SU-DHL-6 (cell line): ENCODE results near the gene TPRX1.
A peak's percentile ranks its signal among the peaks of the same experiment; 100 is the strongest.
"Not testable (repeated sequence)": the region's sequence is repeated elsewhere in the genome, so short reads cannot be mapped to it uniquely, and the experiment has no call there.

Source experiments
- H2AFZ ChIP-seq: fragments of 200-600 bp; sonication (generic); 2 replicates; pipeline ENCODE4 v1.6.1; 2014; ENCODE audit warnings: low read depth, mild to moderate bottlenecking, moderate library complexity, mixed read lengths, antibody characterized with exemption, low read length; ENCODE audit not compliant: severe bottlenecking
- H3F3A ChIP-seq: fragments of 200-600 bp; shearing (Covaris generic); 2 replicates; pipeline ENCODE4 v1.6.0; 2016; ENCODE audit warnings: antibody characterized with exemption, mild to moderate bottlenecking; ENCODE audit not compliant: insufficient read depth
- H3K27ac ChIP-seq: fragments of 200-600 bp; sonication (generic); 2 replicates; pipeline ENCODE4 v1.5.1; 2016; ENCODE audit warnings: low read depth, mild to moderate bottlenecking, low read length, moderate library complexity, mixed read lengths
- H3K27me3 ChIP-seq: fragments of 200-600 bp; sonication (generic), shearing (Covaris generic); 2 replicates; pipeline ENCODE4 v1.6.0; 2014; ENCODE audit warnings: mild to moderate bottlenecking, low read length
- H3K36me3 ChIP-seq: fragments of 200-600 bp; sonication (generic); 2 replicates; pipeline ENCODE4 v1.6.1; 2014; ENCODE audit warnings: mild to moderate bottlenecking, low read length, mixed read lengths
- H3K4me2 ChIP-seq: fragments of 300-600, 200-600 bp; shearing (Covaris generic), sonication (generic); 2 replicates; pipeline ENCODE4 v1.6.0; 2014; ENCODE audit warnings: low read length, low read depth, mild to moderate bottlenecking; ENCODE audit not compliant: poor library complexity, severe bottlenecking
- H3K4me3 ChIP-seq: fragments of 200-600 bp; sonication (generic); 2 replicates; pipeline ENCODE4 v1.5.1; 2014; ENCODE audit warnings: antibody characterized with exemption, low read length, mild to moderate bottlenecking, mixed read lengths; ENCODE audit not compliant: insufficient read depth, poor library complexity, severe bottlenecking
- H3K79me2 ChIP-seq: fragments of 200-600 bp; sonication (generic); 2 replicates; pipeline ENCODE4 v1.6.1; 2014; ENCODE audit warnings: mild to moderate bottlenecking, low read length, moderate library complexity; ENCODE audit not compliant: insufficient read depth
- H3K9ac ChIP-seq: fragments of 200-600 bp; sonication (generic); 2 replicates; pipeline ENCODE4 v1.7.0; 2014; ENCODE audit warnings: mild to moderate bottlenecking, low read length
- H3K9me2 ChIP-seq: fragments of 200-600 bp; sonication (generic); replicated peaks from 2 replicates; pipeline ENCODE4 v1.6.1; 2014; ENCODE audit warnings: low read length; ENCODE audit not compliant: insufficient read depth
- H3K9me3 ChIP-seq: fragments of 200-600 bp; sonication (generic); 2 replicates; pipeline ENCODE4 v1.6.1; 2014; ENCODE audit warnings: low read length, mixed read lengths; ENCODE audit not compliant: insufficient read depth
- H4K20me1 ChIP-seq: fragments of 200-600 bp; sonication (generic); 2 replicates; pipeline ENCODE4 v1.6.1; 2014; ENCODE audit warnings: low read depth, mild to moderate bottlenecking, antibody characterized with exemption, low read length, moderate library complexity, mixed read lengths
- EZH2phosphoT487 ChIP-seq: fragments of 200-600 bp; sonication (generic), shearing (Covaris generic); conservative IDR thresholded peaks from 2 replicates; pipeline ENCODE4 v1.6.1; 2018; ENCODE audit warnings: mild to moderate bottlenecking, antibody characterized with exemption, low read length, moderate library complexity, mixed read lengths
- TF ChIP-seq, protein P1 (sequence below): fragments of 200-600 bp; sonication (generic); IDR thresholded peaks from one replicate; pipeline ENCODE4 v1.5.1; 2017; ENCODE audit warnings: antibody characterized with exemption, mild to moderate bottlenecking, low read length, moderate library complexity; ENCODE audit not compliant: insufficient read depth, poor library complexity, severe bottlenecking

The TPRX1 gene

DNA sequence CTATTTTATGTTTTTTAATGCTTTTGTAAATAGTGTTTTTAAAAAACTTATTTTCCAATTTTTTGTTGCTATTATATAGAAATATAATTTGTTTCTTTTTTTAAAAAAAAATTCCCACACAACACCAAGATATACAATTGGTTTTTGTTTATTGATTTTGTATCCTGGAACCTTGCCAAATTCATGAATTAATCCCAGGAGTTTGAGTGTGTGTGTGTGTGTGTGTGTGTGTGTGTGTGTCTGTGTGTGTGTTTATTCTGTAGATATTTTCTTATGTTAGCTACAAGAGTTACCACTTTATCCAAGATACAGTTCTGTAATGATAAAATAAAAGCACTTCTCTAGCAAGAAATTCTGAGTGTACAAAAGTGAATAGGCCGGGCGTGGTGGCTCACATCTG lies 7.6 kb downstream of the TPRX1 start:
- no peaks in the 10 kb centered on the region for H4K20me1 ChIP-seq
- H3K4me3 ChIP-seq = no peak overlapping the region
- H3K79me2 ChIP-seq = no peaks in the 10 kb centered on the region
- H3K27ac ChIP-seq = no peak overlapping the region
- no peak overlapping the region for H2AFZ ChIP-seq
- H3F3A ChIP-seq = no peaks in the 10 kb centered on the region
- TF ChIP-seq, protein P1, sequence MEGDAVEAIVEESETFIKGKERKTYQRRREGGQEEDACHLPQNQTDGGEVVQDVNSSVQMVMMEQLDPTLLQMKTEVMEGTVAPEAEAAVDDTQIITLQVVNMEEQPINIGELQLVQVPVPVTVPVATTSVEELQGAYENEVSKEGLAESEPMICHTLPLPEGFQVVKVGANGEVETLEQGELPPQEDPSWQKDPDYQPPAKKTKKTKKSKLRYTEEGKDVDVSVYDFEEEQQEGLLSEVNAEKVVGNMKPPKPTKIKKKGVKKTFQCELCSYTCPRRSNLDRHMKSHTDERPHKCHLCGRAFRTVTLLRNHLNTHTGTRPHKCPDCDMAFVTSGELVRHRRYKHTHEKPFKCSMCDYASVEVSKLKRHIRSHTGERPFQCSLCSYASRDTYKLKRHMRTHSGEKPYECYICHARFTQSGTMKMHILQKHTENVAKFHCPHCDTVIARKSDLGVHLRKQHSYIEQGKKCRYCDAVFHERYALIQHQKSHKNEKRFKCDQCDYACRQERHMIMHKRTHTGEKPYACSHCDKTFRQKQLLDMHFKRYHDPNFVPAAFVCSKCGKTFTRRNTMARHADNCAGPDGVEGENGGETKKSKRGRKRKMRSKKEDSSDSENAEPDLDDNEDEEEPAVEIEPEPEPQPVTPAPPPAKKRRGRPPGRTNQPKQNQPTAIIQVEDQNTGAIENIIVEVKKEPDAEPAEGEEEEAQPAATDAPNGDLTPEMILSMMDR = no peak
- TF ChIP-seq EZH2phosphoT487 = no peak
- no peaks in the 10 kb centered on the region for H3K9me3 ChIP-seq
- no peak overlapping the region for H3K4me2 ChIP-seq
- no peaks in the 10 kb centered on the region for H3K27me3 ChIP-seq
- no peak overlapping the region for H3K9ac ChIP-seq
- no peaks in the 10 kb centered on the region for H3K9me2 ChIP-seq
- H3K36me3 ChIP-seq = no peaks in the 10 kb centered on the region

DNA sequence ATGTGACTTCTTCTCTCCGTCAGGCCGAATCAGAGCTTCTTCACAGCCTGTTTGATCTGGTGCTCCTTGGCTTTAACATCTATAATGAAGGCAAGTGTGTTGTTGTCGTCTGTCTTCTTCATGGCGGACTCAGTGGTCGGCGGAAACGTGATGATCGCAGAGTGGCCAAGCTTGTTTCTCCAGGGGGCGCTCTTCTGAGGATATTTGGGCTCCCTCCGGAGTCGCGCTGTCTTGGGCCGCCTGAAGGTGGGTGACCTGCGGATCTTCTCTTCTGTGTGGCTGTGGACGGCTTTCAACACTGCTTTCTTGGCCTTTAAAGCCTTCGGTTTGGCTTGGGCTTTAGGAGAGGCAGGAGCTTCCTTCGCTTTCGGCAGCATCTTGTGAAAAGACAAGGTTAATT lies 9.8 kb downstream of the TPRX1 start:
- Histone ChIP-seq H3K9me2 (no peaks in the 10 kb centered on the region), H3K36me3 (no peaks in the 10 kb centered on the region), H3K9ac (no peak overlapping the region), H4K20me1 (no peaks in the 10 kb centered on the region), H3K9me3 (no peaks in the 10 kb centered on the region), H3K79me2 (no peaks in the 10 kb centered on the region), H3F3A (no peaks in the 10 kb centered on the region), H3K27ac (no peak overlapping the region), H2AFZ (no peak overlapping the region), H3K4me3 (no peak overlapping the region), H3K27me3 (no peaks in the 10 kb centered on the region), H3K4me2 (no peak overlapping the region)
- TF ChIP-seq, protein P1 = no peak
- TF ChIP-seq EZH2phosphoT487 = no peak

DNA sequence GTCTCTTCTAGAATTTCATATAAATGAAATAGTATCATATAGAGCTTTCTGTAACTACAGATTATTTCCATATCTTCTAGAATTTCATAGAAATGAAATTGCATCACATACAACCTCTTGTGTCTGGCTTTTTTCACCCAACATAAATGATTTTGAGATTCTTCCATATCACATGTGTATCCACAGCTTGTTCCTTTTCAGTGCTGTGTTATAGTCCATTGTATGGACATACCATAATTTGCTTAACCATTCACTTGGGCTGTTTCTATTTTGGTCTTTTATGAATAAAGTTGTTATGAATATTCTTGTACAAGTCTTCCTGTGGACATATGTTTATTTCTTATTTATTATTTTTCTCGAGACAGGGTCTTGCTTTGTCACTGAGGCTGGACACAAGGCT lies 11.7 kb downstream of the TPRX1 start:
- no peak overlapping the region for H3K9ac ChIP-seq
- H3F3A ChIP-seq = no peaks in the 10 kb centered on the region
- H3K27me3 ChIP-seq = no peaks in the 10 kb centered on the region
- no peak overlapping the region for H3K4me2 ChIP-seq
- H3K4me3 ChIP-seq = no peak overlapping the region
- H3K36me3 ChIP-seq = no peaks in the 10 kb centered on the region
- no peaks in the 10 kb centered on the region for H3K9me3 ChIP-seq
- H3K79me2 ChIP-seq = no peaks in the 10 kb centered on the region
- H3K27ac ChIP-seq = no peak overlapping the region
- no peak overlapping the region for H2AFZ ChIP-seq
- TF ChIP-seq EZH2phosphoT487 = no peak
- TF ChIP-seq, protein P1 = no peak
- no peaks in the 10 kb centered on the region for H3K9me2 ChIP-seq
- no peaks in the 10 kb centered on the region for H4K20me1 ChIP-seq

DNA sequence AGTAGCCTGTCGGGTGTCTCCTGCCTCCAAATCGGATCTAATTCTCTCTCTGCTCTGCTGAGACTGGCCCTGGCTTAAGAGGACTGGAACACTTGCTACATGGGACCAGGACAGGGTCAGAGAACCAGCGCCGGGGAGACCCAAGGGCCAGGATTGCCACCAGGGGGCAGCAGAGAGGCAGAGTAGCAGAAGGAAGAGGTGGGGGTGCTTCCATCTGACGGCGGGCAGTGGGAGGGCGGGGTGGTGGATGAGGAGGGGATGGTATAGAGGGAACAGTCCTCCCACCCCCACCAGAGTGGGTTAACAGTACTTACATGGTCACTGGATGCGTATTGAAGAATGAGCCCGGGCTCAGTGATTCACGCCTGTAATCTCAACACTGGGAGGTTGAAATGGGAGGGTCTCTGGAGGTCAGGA lies 13.9 kb downstream of the TPRX1 start:
- H3K79me2 ChIP-seq = no peaks in the 10 kb centered on the region
- no peak overlapping the region for H3K4me2 ChIP-seq

DNA sequence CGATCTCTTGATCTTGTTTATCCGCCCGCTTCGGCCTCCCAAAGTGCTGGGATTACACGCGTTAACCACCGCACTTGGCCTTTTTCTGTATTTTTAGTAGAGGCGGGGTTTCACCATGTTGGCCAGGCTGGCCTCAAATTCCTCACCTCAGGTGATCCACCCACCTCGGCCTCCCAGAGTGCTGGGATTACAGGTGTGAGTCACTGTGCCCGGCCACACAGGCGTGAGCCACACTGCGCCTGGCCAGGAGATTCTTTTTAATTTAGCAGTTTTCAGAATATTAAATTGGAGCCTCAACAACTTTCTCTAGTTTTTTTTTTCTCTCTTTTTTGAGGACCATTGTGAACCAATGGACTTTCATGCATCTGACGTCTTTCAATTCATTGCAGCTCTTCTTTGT lies 14.5 kb downstream of the TPRX1 start:
- H4K20me1 ChIP-seq, H3K4me2 ChIP-seq, H3K9ac ChIP-seq, H3F3A ChIP-seq, H3K9me2 ChIP-seq, H3K27ac ChIP-seq, H3K79me2 ChIP-seq, H2AFZ ChIP-seq, H3K4me3 ChIP-seq, H3K27me3 ChIP-seq, H3K9me3 ChIP-seq, H3K36me3 ChIP-seq: not testable (repeated sequence)

More for the DNA sequence above, 13.9 kb downstream of the TPRX1 start:
- Histone ChIP-seq H3K9me2 (no peaks in the 10 kb centered on the region), H3K36me3 (no peaks in the 10 kb centered on the region), H3K9ac (no peak overlapping the region), H4K20me1 (no peaks in the 10 kb centered on the region), H3F3A (no peaks in the 10 kb centered on the region), H3K9me3 (no peaks in the 10 kb centered on the region), H3K27me3 (no peaks in the 10 kb centered on the region), H3K27ac (no peak overlapping the region), H3K4me3 (no peak overlapping the region), H2AFZ (no peak overlapping the region)
- TF ChIP-seq, protein P1 = peak; percentile 98
- TF ChIP-seq EZH2phosphoT487 = no peak
